GM19239 (cell line): ENCODE results near the gene LRIG1.
"Not testable (repeated sequence)": the region's sequence is repeated elsewhere in the genome, so short reads cannot be mapped to it uniquely, and the experiment has no call there.

ENCODE experiments used
- DNase-seq: peaks from one replicate; pipeline ENCODE4 v3.0.0; 2011; ENCODE audit warnings: low spot score; ENCODE audit not compliant: insufficient read length
- FAIRE-seq: peaks from 2 replicates; lab custom pipeline; 2011; peaks lifted over from hg19 to GRCh38; lab: Jason Lieb, UNC

LRIG1 gene

GRCh38 chr3:66428733-66429132 lies 72.1 kb downstream of the LRIG1 start:
- no peak for DNase-seq
- FAIRE-seq, result no peak

- no peak for DNase-seq
- no peak for FAIRE-seq
Measured at GRCh38 chr3:66427951-66428474, 72.8 kb downstream of the LRIG1 start.

- DNase-seq (no peak), FAIRE-seq (no peak)
Measured at GRCh38 chr3:66427352-66427751, 73.5 kb downstream of the LRIG1 start.

GRCh38 chr3:66426135-66426534 lies 74.7 kb downstream of the LRIG1 start:
- no peak for FAIRE-seq

DNA sequence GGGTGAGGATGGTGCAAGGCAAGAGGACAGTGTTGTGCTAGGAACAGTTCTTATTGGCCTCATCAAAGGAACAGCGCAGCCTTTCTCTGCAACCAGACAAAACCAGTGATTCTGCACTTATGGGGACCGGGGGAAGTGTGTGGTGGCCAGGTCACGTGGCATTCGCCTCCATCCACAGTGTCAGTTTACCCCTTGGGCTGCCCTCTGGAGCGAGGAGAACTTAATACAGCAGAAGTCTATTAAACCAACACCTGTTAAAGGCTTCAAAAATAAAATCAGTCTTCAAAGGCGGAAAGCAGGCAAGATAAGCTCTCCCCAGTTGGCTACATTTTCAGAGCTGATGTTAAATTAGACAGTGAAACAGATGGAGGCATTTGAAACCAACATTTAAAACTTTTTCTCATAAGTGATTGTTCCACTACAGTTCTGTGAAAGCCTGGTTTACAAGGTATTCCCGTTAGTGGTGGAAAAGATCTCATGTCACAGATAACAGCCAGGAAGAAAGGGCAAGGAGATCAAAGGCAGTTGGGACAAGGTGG lies 75.2 kb downstream of the LRIG1 start:
- FAIRE-seq (no peak), DNase-seq (no peak)

More at GRCh38 chr3:66426135-66426534, 74.7 kb downstream of the LRIG1 start:
- no peak for DNase-seq

DNA sequence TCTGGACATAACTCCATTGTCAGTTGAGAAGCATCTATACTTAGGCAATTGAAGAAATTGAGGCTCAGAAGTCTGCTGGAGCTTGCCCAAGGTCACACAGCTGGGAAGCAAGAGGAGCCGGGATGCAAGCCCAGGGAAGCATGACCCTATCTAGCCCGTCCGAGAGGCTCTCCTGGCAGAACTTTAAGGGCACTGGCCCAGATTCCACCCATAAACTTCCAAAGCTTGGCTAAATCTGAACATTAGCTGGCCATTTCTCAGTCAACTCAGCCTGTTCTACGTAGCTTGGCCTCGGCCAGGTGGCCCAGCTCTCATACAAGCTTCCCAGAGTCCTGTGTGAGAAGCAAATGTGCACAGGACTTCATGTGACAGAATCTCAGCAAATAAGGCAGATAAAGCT lies 75.8 kb downstream of the LRIG1 start:
- no peak for FAIRE-seq
- no peak for DNase-seq

DNA sequence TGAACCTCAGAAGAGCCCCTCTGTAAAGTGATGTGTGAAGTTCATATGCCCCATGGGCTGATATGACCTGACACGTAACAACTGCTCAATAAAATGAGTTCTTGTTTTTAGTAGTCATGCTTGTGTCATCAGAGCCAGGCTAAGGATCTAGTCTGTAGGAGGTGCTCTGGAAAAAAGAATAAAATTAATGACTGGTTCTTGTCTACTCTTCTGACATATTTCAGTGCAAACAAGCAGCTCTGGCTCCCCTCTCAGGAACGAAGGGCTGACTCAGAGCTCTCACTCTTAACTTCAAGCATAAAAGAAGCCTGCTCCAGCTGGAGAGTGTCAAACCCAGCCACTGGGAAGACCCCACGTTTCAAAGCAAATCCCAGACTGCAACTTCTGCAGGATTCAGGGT lies 77.0 kb downstream of the LRIG1 start:
- no peak for DNase-seq
- FAIRE-seq, result no peak

DNA sequence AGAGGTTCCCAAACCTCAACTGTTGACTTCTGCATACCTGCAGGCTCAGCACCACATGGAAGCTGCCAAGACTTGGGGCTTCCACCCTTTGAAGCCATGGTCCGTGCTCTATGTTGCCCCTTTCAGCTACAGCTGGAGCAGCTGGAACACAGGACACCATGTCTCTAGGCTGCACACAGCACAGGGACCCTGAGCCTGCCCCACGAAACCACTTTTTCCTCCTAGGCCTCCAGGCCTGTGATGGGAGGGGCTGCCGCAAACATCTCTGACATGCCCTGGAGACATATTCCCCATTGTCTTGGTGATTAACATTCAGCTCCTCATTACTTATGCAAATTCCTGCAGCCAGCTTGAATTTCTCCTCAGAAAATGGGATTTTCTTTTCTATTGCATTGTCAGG lies 78.9 kb downstream of the LRIG1 start:
- DNase-seq, FAIRE-seq: not testable (repeated sequence)

DNA sequence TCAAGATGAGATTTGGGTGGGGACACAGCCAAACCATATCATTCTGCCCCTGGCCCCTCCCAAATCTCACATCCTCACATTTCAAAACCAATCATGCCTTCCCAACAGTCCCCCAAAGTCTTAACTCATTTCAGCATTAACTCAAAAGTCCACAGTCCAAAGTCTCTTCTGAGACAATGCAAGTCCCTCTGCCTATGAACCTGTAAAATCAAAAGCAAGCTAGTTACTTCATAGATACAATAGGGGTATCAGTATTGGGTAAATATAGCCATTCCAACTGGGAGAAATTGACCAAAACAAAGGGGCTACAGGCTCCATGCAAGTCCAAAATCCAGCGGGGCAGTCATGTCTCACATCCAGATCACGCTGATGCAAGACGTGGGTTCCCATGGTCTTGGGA lies 79.7 kb downstream of the LRIG1 start:
- DNase-seq, FAIRE-seq: not testable (repeated sequence)

GRCh38 chr3:66419036-66419435 lies 81.8 kb downstream of the LRIG1 start:
- no peak for FAIRE-seq
- no peak for DNase-seq

- no peak for FAIRE-seq
- no peak for DNase-seq
Measured at GRCh38 chr3:66418475-66418931, 82.3 kb downstream of the LRIG1 start.

- DNase-seq (no peak), FAIRE-seq (no peak)
Measured at GRCh38 chr3:66416556-66417304, 84.1 kb downstream of the LRIG1 start.

DNA sequence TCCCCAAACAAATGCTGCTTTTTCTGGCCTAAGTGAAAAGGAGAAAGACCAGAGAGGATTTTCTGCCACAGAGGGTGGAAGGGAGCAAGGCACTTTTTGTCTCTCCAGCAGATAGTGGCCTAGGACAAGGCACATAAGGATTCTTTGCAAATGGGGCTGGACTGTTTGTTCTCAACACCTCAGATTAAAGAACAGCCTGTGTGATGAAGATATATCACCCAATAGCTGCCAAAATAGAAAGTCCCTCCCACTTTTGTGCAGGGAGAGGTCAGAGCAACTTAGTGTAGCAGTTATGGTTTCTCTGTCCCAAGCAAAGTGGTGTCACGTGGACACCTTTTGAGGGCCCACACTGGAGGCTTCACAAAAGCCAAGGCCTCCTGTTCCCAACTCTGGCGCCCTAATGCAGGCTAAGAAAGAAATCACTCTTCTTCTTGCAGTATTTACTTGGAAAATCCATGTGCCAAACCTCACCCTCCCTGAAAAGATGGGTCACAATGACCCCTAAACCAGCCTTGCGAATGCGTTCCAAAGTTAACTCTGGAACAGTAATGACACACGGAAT lies 84.9 kb downstream of the LRIG1 start:
- FAIRE-seq, result no peak
- no peak for DNase-seq

DNA sequence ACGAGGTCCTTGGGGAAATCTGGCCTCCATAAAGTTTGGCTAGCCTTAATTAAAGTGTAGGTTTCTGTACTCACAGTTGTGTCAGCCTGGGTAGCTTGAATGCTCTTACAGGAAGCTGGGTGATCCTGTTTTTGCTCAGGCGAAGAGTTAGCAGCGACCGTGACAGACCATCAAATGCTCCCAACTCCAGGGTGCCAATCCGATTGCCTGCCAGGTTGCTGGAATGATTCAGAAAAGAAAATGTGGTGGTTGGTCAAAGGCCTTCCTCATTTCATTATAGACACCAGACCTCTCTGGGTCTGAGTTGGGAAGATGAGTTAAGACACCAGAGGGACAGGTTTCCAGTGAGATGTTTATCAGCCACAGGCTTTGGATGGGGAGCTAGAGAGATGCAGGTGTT lies 86.0 kb downstream of the LRIG1 start:
- FAIRE-seq (no peak), DNase-seq (no peak)

DNA sequence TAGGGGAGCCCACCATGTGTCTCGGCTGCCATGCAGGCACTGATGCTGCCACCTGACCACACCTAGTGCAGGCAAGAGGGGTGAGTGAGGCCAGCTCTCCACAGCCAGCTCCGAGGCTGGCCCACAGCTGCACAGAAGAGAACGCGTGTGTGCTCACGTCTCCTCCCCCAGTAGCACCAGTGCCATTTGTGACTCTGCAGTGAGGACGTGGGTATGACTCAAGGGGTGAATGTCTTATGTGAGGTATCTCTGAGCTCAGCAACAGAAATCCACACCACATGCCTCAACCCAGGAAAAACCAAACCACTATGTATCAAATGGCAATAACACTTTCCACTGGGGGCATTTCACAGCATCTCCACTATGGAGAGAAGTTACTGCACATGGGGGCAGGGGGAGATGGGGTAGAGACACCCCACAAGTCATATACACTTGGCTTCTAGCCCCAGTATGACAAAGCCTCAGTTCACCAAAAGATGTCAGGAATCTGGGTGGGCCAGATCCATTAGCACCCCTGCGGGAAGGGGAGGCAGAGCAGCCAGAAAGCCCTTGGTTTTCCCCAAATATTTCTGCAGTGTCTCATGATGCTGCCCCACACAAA lies 87.6 kb downstream of the LRIG1 start:
- no peak for FAIRE-seq
- DNase-seq, result no peak

DNA sequence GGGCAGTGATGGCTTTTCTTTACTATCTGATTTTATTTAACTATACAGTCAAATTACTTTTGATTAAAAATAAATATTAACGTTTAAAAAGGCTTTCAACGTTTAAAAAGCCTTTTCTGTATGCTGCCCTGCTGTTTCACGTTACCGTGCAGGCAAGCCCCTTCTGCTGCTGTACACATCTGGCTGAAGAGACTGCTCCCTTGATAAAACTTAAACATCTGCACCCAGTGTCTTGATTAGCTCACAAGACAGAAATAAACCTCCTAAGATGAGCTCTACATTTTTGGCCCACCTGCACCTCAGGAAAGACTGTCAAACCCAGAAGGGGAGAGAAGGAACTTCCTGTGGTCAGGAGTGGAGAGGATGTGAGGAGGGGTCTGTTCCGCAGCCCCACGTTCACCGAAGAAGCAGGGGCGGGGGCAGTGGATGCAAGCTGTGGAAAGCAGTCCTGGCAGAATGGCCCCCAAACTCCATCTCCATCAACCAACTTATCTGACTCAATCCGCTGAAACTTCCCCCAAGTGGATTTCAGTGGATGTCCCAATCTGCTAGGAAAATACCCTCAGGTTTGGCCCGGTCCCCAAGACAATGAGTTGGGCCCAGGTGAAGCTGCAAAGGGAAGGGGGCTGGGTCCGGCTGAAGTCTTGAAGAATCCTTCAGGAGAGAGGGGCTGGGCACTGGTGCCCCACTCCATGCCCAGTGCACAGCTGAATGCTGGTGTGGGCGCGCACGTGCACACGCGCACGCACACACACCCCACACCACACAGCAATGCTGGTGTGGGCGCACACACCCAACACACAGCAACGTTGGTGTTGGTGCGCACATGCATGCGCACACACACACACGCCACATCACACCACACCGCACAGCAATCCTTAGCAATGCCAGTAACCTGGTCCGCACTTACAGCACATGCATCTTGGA lies 88.6 kb downstream of the LRIG1 start:
- no peak for FAIRE-seq
- no peak for DNase-seq

GRCh38 chr3:66411474-66411873 lies 89.3 kb downstream of the LRIG1 start:
- no peak for FAIRE-seq
- no peak for DNase-seq

- no peak for FAIRE-seq
- no peak for DNase-seq
Measured at GRCh38 chr3:66410976-66411375, 89.8 kb downstream of the LRIG1 start.

- no peak for DNase-seq
- FAIRE-seq, result no peak
Measured at GRCh38 chr3:66409771-66410754, 90.8 kb downstream of the LRIG1 start.
